HG03354 (cell line): ENCODE results near the gene ITGA3.

Experiments
- ATAC-seq: cut with Tn5 transposase; IDR thresholded peaks from one replicate; pipeline ENCODE4 v1.9.1; 2021; ENCODE audit warnings: mild to moderate bottlenecking; ENCODE audit not compliant: unreplicated experiment, poor library complexity, severe bottlenecking

The ITGA3 gene

DNA sequence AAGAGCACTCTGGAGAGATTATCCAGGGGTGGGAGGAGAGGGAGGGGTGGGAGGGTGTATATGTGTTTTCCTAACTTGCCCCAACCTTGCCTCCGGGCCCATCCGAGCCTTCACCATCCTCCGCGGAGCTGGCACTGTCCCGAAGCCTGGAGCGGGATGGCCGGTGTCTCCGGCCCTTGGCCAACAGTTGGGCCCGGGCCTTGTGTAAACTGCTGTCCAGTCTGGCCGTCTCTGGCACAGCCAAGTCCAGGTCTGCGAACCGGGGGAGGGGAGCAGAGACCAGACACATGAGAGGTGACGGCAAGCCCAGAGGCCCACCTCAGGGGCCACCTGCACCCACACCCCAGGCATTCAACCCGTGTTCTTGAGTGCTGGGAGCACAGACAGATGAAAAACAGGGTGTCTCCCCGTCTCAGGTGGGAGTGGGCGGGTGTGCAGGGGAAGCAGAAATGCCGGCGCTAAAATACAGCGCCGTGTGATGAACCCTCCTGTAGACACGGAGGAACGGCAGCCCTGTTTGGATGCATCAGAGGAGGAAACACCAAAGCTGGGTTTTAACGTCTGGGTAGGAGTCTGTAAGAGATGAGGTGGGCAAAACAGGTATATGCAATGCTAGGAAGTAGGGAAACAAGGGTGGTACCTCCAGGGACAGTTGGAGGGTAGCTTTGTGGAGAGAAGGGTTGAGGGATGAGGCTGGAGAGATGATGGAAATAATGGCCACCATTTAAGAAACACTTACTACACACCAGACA lies 62.3 kb downstream of the ITGA3 start:
- no peak for ATAC-seq

DNA sequence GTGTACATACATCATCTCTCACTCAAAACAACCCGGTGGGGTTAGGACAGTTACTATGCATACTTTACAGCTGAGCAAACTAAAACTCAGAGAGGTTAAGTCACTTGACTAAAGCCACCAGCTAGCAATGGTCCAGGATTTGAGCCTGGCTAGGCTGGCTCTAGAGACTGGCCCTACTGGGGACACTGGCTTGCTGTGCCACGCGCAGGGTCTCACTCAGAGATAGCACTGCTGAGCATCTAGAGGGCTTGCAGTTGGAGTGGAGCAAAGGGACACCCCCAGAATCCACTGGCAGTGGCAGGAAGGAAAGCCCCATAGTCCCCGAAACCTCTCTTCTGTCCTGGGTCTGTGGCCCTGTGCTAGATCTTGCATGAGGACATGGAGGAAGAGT lies 62.9 kb downstream of the ITGA3 start:
- ATAC-seq = no peak

DNA sequence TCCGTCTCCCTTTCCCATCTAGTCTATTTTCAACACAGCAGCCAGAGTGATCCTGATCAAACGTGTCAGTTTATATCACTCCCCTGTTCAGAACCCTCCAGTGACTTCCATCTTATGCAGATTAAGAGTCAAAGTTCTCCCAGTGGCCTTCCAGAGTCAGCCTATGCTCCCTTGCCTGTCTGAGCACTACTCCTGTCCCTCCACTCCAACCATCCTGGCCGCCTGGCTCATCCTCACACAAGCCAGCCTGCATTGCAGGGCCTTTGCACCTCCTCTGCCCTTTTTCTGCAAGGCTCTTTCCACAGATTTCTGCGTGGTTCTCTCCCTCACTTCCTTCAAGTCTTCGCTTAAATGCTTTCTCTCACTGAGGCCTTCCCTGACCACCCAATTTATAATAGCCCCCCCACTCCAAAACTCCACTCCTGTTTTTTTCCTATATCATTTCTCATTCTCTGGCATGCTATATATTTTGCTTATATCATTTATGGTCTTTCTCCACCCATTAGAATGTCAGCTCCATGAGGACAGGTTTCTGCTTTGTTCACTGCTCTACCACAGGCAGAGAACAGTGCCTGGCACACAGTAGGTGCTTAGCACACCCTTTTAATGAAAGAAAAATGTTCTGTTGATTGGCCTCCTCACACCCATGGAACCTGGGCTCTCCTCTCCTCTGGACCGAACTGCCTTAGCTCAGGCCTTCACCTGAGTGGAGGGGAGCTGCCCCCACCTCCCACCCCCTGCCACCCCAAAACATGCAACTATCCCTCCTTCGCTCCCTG lies 64.8 kb downstream of the ITGA3 start:
- no peak for ATAC-seq

DNA sequence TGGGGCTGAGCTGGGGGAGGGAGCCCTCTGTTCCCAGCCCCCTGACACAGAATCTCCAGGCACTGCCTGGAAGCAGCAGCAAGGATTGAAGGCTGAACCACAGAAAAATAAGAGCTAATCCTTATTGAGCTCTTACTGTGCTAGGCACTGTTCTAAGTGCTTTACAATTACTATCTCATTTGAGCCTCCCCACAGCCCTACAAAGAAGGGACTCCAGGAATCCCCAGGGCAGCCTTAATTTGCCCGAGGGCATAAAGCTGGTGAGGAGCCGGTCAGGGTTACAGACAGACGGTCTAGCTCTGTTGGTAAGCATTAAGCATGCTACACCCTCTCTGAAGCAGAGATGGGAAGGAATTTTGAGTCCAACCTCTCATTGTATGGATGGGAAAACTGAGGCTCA lies 67.0 kb downstream of the ITGA3 start:
- no peak for ATAC-seq

DNA sequence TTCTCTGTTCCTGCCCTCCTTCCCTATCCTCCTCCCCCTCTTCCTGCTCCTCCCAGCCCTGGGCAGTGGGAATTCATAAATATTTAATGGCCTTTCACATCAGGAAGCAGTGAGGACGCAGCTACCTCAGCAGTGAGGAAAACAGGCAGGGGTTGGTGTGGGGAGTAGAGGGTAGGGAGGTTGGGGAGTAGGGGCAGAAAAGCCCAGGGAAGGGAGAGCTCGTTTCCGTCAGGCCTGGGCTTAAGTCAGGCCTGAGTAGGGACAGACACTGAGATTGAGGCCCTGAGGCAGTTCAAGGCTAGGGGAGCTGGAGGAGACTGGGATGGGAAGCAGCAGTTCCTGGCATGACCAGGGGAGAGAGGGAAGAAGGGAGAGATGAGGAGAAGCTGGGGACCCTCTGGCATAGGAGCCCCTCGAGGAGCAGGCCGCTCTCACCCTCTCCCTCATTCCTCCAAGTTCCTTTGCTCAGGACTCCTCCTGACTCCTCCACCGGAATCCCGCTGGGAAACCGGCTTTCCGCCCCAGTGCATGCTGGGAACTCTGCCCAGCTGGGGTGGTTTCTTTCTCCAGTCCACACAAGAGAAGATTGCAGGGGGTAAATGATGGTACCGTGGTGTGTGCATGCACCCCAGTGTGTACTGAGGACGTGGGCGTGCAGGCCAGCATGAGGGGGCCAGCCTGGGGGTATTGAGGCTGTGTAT lies 67.9 kb downstream of the ITGA3 start:
- ATAC-seq = no peak

DNA sequence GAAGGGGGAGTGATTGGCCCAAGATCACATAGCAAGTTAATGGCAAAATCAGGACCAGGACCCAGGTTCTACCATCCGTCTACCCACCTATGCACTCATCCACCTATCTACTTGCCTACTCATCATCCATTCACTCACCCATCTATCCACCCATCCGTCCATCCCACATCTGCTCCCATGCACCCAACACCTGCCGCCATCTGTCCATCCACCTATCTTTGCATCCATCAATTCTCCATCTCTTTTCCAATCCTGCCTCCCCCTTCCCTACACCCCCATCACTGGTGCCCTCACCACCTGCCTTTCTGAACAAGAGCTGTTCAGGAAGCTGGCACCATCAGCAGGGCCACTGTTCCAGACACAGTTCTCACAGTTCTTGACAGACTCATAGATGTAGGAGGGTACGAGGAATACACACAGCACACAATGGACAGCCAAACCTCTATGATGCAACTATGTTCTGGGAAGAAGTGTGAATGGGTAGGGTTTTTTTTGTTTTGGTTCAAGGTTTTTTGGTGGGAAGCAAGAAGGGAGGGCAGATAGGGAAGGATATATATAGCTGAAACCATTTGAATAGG lies 69.6 kb downstream of the ITGA3 start:
- no peak for ATAC-seq

DNA sequence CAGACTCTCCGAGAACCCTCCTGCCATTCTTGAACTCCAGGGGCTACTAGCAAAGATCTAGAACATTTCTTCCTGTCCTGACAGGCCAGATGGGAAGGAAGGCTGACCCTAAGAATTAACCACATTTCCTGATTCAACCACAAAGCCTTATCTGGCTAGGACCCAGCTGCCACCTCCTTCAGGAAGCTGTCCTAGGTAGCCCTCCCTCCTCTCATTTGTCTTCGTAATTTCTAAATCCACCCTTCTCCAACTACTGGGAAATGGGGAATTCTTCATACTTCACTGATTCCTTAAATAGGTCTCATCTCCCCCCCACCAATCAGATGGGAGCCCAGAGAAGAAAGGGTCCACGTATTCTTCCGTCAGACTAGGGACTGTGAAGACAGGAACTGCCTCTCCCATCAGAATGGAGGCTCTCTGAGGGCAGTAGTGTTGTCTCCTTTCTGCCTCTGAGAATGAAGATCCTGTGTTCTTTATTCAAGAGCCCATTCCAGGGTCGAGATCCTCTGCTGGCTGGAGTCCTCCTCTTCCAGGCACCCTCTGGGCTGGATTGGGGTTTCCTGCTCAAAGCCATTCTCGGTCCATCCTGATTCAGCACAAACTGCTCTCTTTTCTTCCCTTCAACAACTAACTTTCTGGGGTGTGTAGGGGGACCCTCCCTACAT lies 71.9 kb downstream of the ITGA3 start:
- ATAC-seq = no peak

DNA sequence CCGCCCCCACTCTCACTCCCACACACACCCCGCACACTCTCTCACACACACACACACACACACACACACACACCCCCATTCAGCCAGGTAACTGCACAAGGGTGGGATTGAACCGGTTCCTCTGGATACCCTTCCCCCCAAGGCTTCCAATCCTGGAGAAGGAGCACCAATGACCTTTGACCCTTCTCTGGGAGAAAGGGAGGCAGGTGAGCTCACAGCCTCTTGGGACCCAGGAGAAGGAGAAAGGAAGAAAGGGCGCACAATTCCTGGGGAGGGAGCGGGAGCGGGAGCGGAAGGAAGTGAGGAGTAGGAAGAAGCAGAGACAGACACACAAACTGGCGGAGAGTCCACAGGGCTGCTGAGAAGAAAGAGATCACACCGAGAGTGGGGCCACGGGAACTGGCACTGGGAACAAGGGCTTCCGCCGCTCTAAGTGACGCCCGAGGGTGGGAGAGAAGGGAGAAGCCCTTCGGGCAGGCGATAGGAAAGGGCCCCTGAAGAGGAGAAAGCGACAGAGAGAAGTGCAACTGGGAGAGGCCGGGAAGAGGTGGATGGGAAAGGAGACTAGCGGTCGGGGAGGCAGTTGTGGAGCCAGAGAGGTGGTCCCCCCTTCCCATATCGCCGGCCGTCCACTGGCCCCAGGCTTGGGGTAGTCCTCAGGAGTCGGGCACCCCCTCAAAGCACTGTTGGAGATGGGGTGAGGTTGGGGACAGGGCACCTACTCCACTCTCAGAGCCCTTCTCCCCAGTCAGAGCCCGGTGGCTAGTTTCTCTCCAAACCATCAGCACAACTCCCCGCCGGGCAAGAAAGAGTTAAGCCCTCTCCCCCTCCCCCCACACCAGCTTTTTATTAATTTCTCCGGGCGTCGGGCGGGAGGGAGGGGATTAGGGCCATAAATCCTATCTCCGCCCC lies 72.8 kb downstream of the ITGA3 start:
- ATAC-seq = no peak

DNA sequence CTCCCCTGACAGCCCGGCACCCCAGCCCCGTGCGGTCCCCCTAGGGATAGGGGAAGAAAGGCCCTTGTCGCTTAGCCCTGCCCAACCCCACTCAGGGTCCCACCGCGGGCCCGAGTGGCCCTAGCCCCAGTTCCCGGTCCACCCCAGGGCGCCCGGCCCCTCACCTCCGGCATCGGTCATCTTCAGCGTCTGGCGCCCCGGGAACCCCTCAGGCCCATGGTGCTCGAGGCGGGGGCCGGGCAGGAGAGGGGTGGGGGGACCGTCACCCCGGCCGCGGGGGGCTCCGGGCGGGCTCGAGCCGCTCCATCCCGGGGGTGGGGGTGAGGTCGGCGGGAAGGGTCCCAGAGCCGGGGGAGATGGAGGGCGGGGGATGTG lies 73.4 kb downstream of the ITGA3 start:
- no peak for ATAC-seq

DNA sequence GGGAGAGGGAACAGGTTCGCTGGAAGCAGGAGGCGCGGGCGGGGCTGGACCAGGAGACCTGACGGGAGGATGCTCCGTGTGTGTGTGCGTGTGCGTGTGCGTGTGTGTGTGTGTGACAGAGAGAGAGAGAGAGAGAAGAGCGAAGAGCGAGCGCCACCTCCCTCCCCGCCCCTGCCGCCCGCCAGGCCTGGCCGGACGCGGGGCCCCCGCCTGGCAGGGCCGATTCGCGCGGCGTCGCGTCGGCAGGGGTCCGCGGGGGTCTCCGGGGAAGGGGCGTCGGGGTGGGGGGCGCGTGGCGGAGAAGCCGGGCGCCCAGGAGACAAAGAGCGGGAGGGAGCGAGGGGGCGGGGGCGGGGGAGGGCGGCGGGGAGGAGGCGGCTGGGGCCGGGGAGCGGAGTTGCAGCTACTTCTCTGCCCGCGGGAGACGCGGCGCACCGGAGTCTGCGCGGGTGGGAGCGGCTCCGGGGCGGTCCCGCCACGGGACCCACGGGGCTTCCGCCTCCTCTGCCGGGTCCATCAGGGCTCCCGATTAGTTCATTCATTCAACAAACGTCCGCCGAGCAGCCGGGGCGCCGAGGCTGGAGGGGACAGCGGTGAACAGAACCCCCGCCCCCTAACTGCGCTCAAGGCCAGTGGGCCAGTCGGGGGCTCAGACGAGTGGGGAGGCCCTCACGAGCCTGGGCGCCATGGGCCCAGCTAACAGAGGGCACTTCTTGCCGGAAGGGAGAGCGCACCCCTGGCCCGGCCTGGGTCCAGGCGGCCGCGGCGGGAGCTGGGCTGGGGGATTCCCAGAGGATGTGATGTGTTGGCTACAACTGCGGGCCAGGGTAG lies 74.0 kb downstream of the ITGA3 start, which contains the start of gene SAMD14:
Gene SAMD14, minus strand, starts transcription at position 433 of the 831 bp plus-strand sequence. CDS start 5,201 bp downstream, outside the sequence.
- no peak for ATAC-seq

DNA sequence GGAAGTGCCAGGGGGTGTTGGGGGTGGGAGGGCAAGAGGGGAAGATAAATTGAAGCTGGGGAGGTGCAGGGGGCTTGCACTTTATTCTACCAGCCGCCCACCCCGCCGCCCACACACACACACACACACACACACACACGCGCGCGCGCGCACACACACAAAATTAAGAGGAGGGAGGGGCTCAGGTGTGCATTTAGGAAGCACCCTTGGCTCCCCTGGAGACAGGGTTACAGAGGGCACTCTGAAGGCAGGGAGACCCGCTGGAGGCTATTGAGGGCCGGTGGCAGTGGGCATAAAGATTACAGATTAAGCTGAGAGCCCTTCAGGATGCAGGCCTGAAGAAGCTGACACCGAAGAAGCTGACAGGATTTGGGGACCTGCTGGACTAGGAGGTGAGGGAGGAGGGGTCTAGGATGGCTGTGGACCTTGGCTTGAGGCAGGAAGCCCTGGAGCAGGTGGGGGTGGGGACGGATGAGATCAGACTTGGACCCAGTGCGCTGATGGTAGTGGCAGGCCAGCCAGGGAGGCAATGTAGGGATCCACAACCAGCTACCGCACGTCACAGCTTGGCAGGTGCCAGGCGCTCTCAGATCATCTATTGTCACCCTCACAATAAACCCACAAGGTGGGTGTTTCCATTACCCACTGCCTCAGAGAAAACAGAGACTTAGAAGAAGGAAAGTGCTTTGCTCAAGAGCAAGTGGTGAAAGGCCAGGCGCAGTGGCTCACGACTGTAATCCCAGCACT lies 74.8 kb downstream of the ITGA3 start:
- ATAC-seq = no peak

DNA sequence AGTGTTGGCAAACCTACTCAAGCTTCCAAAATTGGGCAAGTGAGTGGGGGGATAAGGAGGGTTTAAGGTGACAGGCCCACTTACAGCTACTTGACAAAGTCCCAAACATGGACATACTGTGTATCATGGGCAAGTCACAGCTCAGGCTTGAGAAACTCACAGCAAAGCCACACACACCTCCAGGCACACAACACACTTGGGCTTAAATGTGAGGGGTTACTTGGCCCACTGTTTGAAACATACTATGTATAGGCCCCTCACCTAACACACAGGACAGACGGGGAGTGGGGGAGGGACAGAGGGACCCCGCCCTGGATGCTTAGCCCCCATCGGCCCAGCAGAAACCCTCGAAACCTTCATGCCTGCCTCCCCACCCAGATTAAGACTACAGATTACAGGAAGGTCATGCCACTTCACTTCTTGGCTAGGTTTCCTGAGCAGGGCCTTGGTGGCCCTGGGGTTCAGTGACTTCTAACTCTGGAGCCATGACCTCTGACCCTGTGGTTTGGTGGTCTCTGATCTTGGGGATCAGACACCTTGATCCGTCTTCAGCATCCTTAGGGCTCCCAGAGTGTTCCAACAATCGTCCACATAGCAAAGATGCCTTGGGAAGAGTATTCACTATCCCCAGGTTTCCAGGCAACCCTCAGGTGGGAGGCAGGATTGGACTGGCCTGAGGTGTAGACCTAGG lies 76.3 kb downstream of the ITGA3 start:
- no peak for ATAC-seq

DNA sequence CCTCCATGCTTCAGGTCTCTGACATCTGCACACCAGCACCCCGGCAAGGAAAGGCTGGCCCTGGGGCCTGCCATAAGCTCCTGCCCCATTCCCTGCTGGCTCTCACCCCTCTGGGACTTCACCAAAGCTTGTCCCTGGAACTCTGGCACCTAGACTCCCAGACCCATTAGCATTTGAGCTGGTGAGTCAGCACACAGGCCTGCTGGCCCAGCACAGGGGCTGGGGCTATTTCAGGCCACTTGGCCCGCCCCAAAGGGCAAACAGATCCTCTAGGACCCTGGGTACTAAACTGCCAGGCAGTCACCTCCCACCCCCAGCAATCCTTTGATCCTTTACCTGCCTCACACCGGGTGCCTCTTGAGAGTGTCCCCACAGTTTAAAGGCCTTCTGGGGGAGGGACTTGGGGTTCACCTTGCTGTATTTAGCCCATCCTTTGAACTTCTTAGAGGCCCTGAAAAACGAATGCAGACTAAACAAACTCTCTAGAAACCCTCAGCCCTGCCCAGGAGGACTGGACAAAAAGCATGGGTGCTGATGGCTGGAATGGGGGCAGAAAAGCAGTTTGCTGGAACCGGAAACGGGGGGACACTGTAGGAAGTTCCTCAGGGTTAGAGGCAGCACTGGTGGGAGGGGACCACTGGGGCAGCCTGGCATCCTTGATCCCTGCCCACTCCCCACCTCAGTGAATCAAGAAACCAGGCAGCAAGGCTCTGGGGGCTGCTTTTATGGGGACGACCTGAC lies 77.3 kb downstream of the ITGA3 start:
- no peak for ATAC-seq

DNA sequence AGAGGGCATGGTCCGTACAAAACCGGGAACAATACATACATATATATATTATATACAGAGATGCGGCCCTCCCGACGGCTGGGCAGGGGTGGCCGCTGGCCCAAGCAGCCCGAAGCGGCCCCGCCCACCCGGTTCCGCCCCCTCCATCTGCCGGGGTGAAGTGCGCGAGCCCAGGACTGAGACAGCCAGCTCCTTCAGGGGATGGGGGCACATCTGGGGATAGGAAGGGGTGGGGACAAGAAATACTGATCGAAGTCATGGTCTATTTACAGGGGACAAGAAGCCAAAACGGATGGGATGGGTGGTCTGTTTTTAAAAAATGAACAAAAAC lies 77.8 kb downstream of the ITGA3 start:
- ATAC-seq = no peak

DNA sequence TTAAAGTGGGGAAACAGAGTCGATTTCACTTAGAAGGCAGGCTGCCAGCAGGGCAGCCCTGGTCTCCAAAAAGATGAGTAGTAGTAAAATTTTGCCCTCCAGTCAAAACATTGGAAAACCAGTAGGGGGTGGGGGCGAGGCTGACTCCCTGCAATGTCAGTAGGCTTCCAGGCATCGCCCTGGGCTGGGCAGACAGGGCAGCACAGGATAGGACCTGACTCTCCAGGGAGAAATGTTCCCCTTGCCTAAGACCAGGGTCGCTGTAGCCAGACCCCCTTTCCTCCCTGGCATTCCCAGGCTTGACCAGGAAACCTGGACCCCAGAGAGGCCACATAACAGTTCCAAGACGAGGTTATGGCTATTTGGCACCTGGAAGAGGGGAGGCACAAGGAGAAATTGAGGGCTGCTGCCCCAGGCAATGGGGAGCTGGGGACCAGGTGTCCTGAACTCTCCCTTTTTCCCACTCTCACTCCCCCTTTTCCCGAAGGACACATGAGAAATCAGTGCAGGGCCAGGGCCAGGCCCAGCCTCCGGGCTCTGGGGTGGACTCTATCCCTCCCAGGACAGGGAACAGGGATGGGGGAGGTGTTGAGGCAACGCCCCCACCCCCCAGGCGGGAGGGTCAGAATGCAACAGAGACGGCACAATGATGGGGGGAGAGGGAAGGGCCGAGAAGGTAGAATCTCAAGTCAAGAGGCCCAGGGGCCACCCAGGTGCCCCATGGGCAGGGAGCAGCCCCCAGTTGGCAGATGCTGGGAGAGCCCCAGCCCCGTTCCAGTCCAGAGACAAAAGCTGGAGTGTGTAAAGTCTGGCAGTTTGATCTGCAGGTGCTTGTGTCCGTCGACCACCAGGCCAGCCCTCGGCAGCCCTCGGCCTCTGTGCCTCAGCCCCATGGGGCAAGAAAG lies 78.5 kb downstream of the ITGA3 start:
- no peak for ATAC-seq
